DOHH2 (cell line): ENCODE measurements around the gene LTO1.

ENCODE experiments used
- H3F3A ChIP-seq: fragments of 200-600 bp; sonication (generic), shearing (Covaris generic); 2 replicates; pipeline ENCODE4 v1.6.0; 2016; ENCODE audit warnings: antibody characterized with exemption, mild to moderate bottlenecking; ENCODE audit not compliant: control insufficient read depth, insufficient read depth
- H3K27ac ChIP-seq: fragments of 200-600 bp; sonication (generic); 2 replicates; pipeline ENCODE4 v1.5.1; 2014; ENCODE audit warnings: low read depth, mild to moderate bottlenecking, low read length, moderate library complexity
- H3K27me3 ChIP-seq: fragments of 200-600 bp; sonication (generic); 2 replicates; pipeline ENCODE4 v1.6.1; 2014; ENCODE audit warnings: mild to moderate bottlenecking, low read length, mixed read lengths; ENCODE audit not compliant: control insufficient read depth
- H3K36me3 ChIP-seq: fragments of 200-600 bp; sonication (generic); 2 replicates; pipeline ENCODE4 v1.6.1; 2014; ENCODE audit warnings: mild to moderate bottlenecking, low read length, moderate library complexity, mixed read lengths; ENCODE audit not compliant: control insufficient read depth
- H3K4me1 ChIP-seq: fragments of 200-600 bp; sonication (generic); 2 replicates; pipeline ENCODE4 v1.6.1; 2014; ENCODE audit warnings: mild to moderate bottlenecking, low read length, mixed read lengths; ENCODE audit not compliant: control insufficient read depth
- H3K4me2 ChIP-seq: fragments of 200-600 bp; sonication (generic); 2 replicates; pipeline ENCODE4 v1.6.0; 2014; ENCODE audit warnings: mild to moderate bottlenecking, low read length, moderate library complexity
- H3K4me3 ChIP-seq: fragments of 200-600 bp; sonication (generic); 2 replicates; pipeline ENCODE4 v1.5.1; 2014; ENCODE audit warnings: mild to moderate bottlenecking, low read length, mixed read lengths
- H3K79me2 ChIP-seq: fragments of 200-600 bp; sonication (generic); 2 replicates; pipeline ENCODE4 v1.6.1; 2014; ENCODE audit warnings: mild to moderate bottlenecking, low read length, mixed read lengths; ENCODE audit not compliant: control insufficient read depth
- H3K9me2 ChIP-seq: fragments of 200-600 bp; sonication (generic); replicated peaks from 2 replicates; pipeline ENCODE4 v1.6.1; 2014; ENCODE audit warnings: mild to moderate bottlenecking, low read length, mixed read lengths; ENCODE audit not compliant: control insufficient read depth
- H3K9me3 ChIP-seq: fragments of 200-600 bp; sonication (generic); 2 replicates; pipeline ENCODE4 v1.6.1; 2014; ENCODE audit warnings: antibody characterized with exemption, low read length, mixed read lengths; ENCODE audit not compliant: control insufficient read depth, insufficient read depth
- H4K20me1 ChIP-seq: fragments of 200-600 bp; sonication (generic); 2 replicates; pipeline ENCODE4 v1.6.0; 2014; ENCODE audit warnings: low read depth, mild to moderate bottlenecking, antibody characterized with exemption, low read length, moderate library complexity; ENCODE audit not compliant: control insufficient read depth, insufficient read depth
- EZH2phosphoT487 ChIP-seq: fragments of 200-600 bp; sonication (generic); IDR thresholded peaks from 2 replicates; pipeline ENCODE4 v1.6.1; 2017; ENCODE audit warnings: borderline replicate concordance, mild to moderate bottlenecking, antibody characterized with exemption, low read length, moderate library complexity, mixed read lengths
- TF ChIP-seq, protein P1 (sequence below): fragments of 200-600 bp; sonication (generic); IDR thresholded peaks from one replicate; pipeline ENCODE4 v1.5.1; 2014; ENCODE audit warnings: antibody characterized with exemption, mild to moderate bottlenecking, low read depth, low read length; ENCODE audit not compliant: poor library complexity, severe bottlenecking

LTO1 gene

DNA sequence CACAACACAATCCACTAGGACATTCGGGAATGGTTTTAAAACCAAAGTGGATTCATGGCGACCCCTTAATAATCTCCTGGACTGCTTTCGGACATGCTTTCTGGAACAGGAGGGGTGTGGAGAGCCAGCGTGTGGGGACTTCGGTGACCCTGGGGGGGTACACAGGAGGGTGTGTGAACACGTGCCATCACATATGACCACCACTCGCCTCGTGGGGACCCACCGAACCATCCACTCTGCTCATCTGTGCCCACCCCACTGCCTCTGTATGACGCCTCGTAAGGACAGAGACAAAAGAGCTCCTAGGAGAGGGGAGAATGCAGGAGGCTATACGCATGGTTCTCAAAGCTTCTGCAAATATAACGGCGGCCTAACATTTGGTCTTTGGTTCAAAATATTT is 8.9 kb downstream of the LTO1 start:
- no peaks in the 10 kb centered on the region for H3K27me3 ChIP-seq
- TF ChIP-seq, protein P1, sequence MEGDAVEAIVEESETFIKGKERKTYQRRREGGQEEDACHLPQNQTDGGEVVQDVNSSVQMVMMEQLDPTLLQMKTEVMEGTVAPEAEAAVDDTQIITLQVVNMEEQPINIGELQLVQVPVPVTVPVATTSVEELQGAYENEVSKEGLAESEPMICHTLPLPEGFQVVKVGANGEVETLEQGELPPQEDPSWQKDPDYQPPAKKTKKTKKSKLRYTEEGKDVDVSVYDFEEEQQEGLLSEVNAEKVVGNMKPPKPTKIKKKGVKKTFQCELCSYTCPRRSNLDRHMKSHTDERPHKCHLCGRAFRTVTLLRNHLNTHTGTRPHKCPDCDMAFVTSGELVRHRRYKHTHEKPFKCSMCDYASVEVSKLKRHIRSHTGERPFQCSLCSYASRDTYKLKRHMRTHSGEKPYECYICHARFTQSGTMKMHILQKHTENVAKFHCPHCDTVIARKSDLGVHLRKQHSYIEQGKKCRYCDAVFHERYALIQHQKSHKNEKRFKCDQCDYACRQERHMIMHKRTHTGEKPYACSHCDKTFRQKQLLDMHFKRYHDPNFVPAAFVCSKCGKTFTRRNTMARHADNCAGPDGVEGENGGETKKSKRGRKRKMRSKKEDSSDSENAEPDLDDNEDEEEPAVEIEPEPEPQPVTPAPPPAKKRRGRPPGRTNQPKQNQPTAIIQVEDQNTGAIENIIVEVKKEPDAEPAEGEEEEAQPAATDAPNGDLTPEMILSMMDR = no peak
- H3K4me1 ChIP-seq = no peaks in the 10 kb centered on the region
- no peaks in the 10 kb centered on the region for H3F3A ChIP-seq
- H3K79me2 ChIP-seq = peaks cover 5% of the 10 kb centered on the region; the same call in 1 of the 2 replicates
- peaks cover 5% of the 10 kb centered on the region; the same call in 1 of the 2 replicates for H4K20me1 ChIP-seq
- peaks cover 29% of the 10 kb centered on the region for H3K36me3 ChIP-seq
- no peak overlapping the region for H3K27ac ChIP-seq
- H3K4me2 ChIP-seq = no peak overlapping the region
- no peaks in the 10 kb centered on the region for H3K9me2 ChIP-seq
- H3K9me3 ChIP-seq = no peaks in the 10 kb centered on the region
- H3K4me3 ChIP-seq = no peak overlapping the region

DNA sequence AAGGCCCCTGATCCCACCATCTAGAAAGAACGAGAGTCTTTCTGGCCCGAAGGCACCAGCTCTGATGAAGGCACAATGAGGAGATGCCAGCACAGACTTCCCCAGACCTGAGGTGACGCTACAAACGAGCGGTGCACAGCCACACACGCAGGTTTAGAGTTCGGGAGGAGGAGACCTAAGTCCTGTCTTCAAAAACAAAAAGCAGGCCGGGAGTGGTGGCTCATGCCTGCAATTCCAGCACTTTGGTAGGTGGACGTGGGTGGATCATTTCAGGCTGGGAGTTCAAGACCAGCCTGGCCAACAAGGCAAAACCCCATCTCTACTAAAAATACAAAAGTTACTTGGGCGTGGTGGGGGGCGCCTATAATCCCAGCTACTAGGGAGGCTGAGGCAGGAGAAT is 9.5 kb downstream of the LTO1 start:
- TF ChIP-seq, protein P1 = no peak
- TF ChIP-seq EZH2phosphoT487 = no peak
- Histone ChIP-seq H3K4me2 (no peak overlapping the region), H3K9me2 (no peaks in the 10 kb centered on the region), H3K79me2 (peaks cover 5% of the 10 kb centered on the region; the same call in 1 of the 2 replicates), H3F3A (no peaks in the 10 kb centered on the region), H3K36me3 (peaks cover 24% of the 10 kb centered on the region), H3K27ac (no peak overlapping the region), H3K4me3 (no peak overlapping the region), H3K4me1 (no peaks in the 10 kb centered on the region), H3K9me3 (no peaks in the 10 kb centered on the region), H4K20me1 (peaks cover 5% of the 10 kb centered on the region; the same call in 1 of the 2 replicates), H3K27me3 (no peaks in the 10 kb centered on the region)

DNA sequence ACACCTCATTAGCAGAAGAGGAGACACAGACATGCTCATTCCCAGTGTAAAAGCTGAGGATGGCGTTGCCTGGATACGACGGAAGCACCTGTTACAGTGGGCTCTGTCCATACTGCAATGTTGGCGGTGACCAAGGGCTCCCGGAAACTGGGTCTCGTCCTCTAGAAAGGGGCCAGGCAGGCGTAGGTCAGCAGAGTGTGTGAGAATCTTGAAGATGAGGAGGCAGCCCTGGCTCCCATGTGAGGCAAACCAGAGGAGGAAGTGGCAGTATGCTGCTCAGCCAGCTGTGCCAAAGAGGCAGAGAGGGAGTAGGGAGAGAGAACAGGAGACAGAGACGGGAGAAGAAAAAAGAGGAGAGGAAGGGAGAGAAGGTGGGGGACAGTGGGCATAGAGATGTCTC is 10.3 kb downstream of the LTO1 start:
- no peaks in the 10 kb centered on the region for H3K9me2 ChIP-seq
- no peak overlapping the region for H3K4me2 ChIP-seq
- peaks cover 5% of the 10 kb centered on the region; the same call in 1 of the 2 replicates for H4K20me1 ChIP-seq
- no peak overlapping the region for H3K27ac ChIP-seq
- no peak overlapping the region for H3K4me3 ChIP-seq
- H3K79me2 ChIP-seq = peaks cover 5% of the 10 kb centered on the region; the same call in 1 of the 2 replicates
- peaks cover 18% of the 10 kb centered on the region for H3K36me3 ChIP-seq
- TF ChIP-seq, protein P1 = no peak
- TF ChIP-seq EZH2phosphoT487 = no peak
- H3F3A ChIP-seq = no peaks in the 10 kb centered on the region
- no peaks in the 10 kb centered on the region for H3K4me1 ChIP-seq
- no peaks in the 10 kb centered on the region for H3K9me3 ChIP-seq
- no peaks in the 10 kb centered on the region for H3K27me3 ChIP-seq
